Endothelial cell of umbilical vein (primary cell): ENCODE measurements around the gene CELA3A.
"Not testable (repeated sequence)": the region's sequence is repeated elsewhere in the genome, so short reads cannot be mapped to it uniquely, and the experiment has no call there.

Source experiments
- CTCF ChIP-seq, 2 donors: IDR thresholded peaks; 1 replicate in 1 of 2; 2 replicates in 1 of 2; pipeline ENCODE4 v1.5.1; 2011; ENCODE audit warnings: low read length in 2 of 2, mild to moderate bottlenecking in 2 of 2, moderate library complexity in 2 of 2, control low read depth in 1 of 2, inconsistent platforms in 1 of 2, low read depth in 1 of 2; ENCODE audit not compliant: insufficient read depth in 1 of 2; ENCODE audit errors: extremely low read depth in 1 of 2
- GATA2 ChIP-seq: IDR thresholded peaks from 2 replicates; pipeline ENCODE4 v1.7.0; 2011; ENCODE audit warnings: low read depth, mild to moderate bottlenecking, moderate library complexity, mixed read lengths, low read length; ENCODE audit not compliant: insufficient read length, insufficient read depth

- TF ChIP-seq CTCF (IDR thresholded peaks at IDR 0.05; ENCODE audit: extremely low read depth in 1 of 2, insufficient read depth in 1 of 2, low read depth in 1 of 2, low read length in 2 of 2); GATA2: not testable (repeated sequence)
Measured at GRCh38 chr1:21978209-21978608, 23.2 kb upstream of the CELA3A start.
